Measurements from ENCODE around the gene BRME1.

The BRME1 gene

DNA sequence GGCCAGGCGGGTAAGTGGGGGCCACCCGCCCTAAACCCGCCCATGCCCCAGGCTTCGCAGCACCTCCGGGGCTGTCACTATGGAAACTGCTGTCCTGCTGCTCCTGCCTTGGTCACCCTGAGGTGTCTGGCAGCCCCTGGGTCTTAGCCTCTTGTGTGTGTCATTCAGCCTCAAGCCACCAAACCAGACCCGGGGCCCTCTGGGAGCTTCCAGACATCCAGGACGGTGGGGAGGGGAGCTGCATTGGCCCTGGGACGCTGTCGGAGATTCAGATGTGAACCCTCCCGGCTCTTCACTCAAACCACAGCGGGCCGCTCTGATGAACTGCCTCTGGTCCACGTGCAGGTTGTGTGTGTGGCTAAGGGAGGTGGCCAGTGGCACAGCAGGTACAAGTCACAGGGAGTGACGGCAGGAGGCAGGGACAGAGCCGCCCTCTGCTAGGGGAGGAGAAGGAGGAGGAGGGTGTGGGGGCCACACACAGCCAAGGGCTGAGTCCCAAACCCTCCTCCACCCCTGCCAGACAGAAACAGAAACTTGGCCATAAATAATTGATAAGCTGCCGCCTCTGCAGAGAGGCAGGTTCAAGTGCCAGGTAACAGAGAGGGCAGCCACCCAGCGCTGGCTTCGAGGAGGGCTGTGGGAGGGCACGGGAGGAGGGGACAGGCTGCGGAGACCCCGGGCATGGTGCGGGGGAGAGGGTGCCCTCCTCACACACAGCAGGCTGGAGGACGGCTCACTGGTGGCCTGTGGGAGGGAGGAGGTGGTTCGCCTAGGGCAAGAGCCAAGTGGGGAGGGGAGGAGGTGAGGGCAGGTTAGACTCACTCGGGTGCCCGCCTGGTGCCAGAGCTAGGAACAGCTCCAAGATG lies 21.0 kb downstream of the BRME1 start:
- H3K36me3 ChIP-seq (ENCODE audit: insufficient read depth, low read length), result no peaks in the 10 kb centered on the region
- H3K4me1 ChIP-seq (ENCODE audit: control insufficient read depth, insufficient read depth, low read length), result peaks cover 30% of the 10 kb centered on the region
- H3K9me3 ChIP-seq (replicated peaks; ENCODE audit: low read length), result no peaks in the 10 kb centered on the region
- H3K4me3 ChIP-seq (ENCODE audit: low read length), result no peak overlapping the region
- no peak overlapping the region for H3K9ac ChIP-seq (ENCODE audit: low read depth, low read length)
- no peak overlapping the region for H3K4me2 ChIP-seq (ENCODE audit: low read length)
- no peaks in the 10 kb centered on the region for H3K27me3 ChIP-seq (ENCODE audit: control insufficient read depth, insufficient read depth, low read length)

DNA sequence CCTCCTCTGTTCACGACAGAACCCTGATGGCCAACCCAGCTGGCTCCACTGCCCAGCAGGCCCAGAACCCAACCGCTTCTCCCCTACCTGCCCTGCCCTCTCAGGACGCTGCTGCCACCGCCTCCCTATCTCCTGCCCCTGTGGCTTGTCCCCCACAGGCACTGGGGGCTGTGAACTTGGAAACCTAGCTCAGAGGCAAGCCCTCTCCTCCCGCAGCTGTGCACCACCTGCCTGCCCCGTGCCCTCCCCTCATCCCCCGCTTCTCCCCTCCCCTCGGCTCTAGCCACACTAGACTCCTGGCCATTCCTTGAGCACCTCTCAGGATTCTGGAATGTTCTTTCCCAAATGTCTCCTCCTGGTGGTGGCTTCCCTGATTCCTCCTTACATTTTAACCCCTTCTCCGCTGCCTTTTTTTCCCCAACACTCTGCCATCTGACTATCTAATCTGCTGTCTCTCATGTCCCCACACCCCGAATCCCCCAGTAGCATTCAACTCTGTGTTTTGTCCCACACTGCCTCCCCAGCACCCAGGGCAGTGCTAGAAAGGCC lies 22.3 kb downstream of the BRME1 start:
- no peak overlapping the region for H3K9ac ChIP-seq (ENCODE audit: low read depth, low read length)
- H3K4me1 ChIP-seq (ENCODE audit: control insufficient read depth, insufficient read depth, low read length), result peaks cover 32% of the 10 kb centered on the region
- no peaks in the 10 kb centered on the region for H3K27me3 ChIP-seq (ENCODE audit: control insufficient read depth, insufficient read depth, low read length)
- H3K9me3 ChIP-seq (replicated peaks; ENCODE audit: low read length), result no peaks in the 10 kb centered on the region
- no peaks in the 10 kb centered on the region for H3K36me3 ChIP-seq (ENCODE audit: insufficient read depth, low read length)
- no peak overlapping the region for H3K4me3 ChIP-seq (ENCODE audit: low read length)
- H3K4me2 ChIP-seq (ENCODE audit: low read length), result no peak overlapping the region

DNA sequence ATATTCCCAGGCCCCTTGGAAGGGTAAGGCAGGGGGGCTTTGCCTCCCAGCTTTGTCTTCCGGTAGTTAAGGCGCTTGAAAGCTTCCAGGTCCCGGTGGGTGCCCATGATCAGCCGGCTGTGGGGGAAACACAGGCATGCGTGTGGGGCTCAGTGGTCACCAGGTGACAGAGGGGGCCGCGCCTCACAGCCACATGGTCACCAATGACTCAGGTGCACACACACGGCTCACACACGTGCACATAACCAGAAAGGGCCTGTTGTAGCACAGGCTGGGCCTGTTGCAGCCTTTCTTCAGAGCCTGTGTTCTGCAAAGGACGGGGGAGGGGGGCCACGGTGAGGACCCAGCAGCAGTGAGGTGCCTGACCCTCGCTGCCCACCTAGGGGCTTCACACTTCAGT lies 23.1 kb downstream of the BRME1 start:
- Histone ChIP-seq H3K27me3 (ENCODE audit: control insufficient read depth, insufficient read depth, low read length) (no peaks in the 10 kb centered on the region), H3K4me1 (ENCODE audit: control insufficient read depth, insufficient read depth, low read length) (peaks cover 32% of the 10 kb centered on the region), H3K9ac (ENCODE audit: low read depth, low read length) (no peak overlapping the region)

DNA sequence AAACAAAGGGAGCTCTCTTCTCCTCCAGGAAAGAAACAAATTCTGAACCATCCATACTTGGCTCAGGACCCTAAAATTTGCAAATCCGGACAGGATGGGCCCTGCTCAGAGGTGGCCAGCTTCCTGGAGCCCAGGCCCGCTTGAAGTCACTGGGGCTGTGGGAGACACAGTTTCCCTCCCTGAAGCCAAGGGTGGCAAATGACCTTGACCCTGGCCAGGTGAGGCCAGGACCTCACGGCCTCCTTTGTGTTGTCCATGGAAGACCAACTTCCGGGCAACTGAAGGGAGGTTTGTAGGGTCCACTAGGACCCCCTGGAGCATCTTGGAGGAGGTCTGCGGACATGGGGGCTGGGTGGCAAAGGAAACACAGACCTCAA lies 23.5 kb downstream of the BRME1 start:
- Histone ChIP-seq H3K27me3 (ENCODE audit: control insufficient read depth, insufficient read depth, low read length) (no peaks in the 10 kb centered on the region), H3K4me2 (ENCODE audit: low read length) (no peak overlapping the region), H3K36me3 (ENCODE audit: insufficient read depth, low read length) (no peaks in the 10 kb centered on the region), H3K9ac (ENCODE audit: low read depth, low read length) (no peak overlapping the region), H3K4me3 (ENCODE audit: low read length) (no peak overlapping the region), H3K4me1 (ENCODE audit: control insufficient read depth, insufficient read depth, low read length) (peaks cover 29% of the 10 kb centered on the region), H3K9me3 (replicated peaks; ENCODE audit: low read length) (no peaks in the 10 kb centered on the region)

More for the DNA sequence above, 23.1 kb downstream of the BRME1 start:
- H3K4me2 ChIP-seq (ENCODE audit: low read length), result no peak overlapping the region
- H3K9me3 ChIP-seq (replicated peaks; ENCODE audit: low read length), result no peaks in the 10 kb centered on the region
- no peak overlapping the region for H3K4me3 ChIP-seq (ENCODE audit: low read length)
- H3K36me3 ChIP-seq (ENCODE audit: insufficient read depth, low read length), result no peaks in the 10 kb centered on the region

DNA sequence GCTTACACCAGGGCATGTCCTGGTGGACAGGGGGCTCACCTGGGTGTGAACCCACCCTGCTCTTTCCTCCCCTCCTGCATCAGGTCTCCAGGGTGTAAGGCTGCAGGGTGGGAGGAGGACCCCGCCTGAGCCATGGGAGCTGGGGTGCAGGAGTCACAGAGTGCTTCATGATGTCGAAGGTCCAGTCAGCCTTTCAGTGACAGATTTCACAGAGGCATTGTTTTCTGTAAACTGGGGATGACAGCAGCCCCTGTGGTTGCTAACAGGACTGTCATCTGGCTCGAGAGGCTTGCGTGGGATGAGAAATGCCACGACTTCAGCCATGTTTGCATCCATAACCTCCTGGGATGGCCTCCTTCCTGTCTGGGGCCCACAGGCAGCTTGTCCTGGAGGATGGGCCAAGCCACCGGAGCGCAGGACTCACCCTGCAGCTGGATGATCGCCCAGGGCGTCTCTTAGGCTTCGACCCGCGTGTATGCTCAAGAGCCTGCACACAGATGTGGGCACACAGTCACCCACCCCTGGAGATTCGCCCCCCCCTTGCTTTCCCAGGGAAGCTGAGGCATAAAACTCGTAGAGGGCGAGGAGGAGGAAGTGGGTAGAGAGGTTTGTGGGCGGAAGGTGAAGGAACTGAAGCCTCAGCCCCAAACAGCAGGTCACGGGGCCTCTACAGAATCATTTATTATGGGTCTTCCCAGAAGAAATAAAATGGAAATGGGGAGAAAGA lies 24.1 kb downstream of the BRME1 start:
- Histone ChIP-seq H3K4me3 (ENCODE audit: low read length) (no peak overlapping the region), H3K9ac (ENCODE audit: low read depth, low read length) (peak overlapping the region; percentile 18), H3K4me2 (ENCODE audit: low read length) (peak overlapping the region; percentile 39), H3K9me3 (replicated peaks; ENCODE audit: low read length) (no peaks in the 10 kb centered on the region), H3K36me3 (ENCODE audit: insufficient read depth, low read length) (no peaks in the 10 kb centered on the region), H3K27me3 (ENCODE audit: control insufficient read depth, insufficient read depth, low read length) (no peaks in the 10 kb centered on the region), H3K4me1 (ENCODE audit: control insufficient read depth, insufficient read depth, low read length) (peaks cover 24% of the 10 kb centered on the region)

DNA sequence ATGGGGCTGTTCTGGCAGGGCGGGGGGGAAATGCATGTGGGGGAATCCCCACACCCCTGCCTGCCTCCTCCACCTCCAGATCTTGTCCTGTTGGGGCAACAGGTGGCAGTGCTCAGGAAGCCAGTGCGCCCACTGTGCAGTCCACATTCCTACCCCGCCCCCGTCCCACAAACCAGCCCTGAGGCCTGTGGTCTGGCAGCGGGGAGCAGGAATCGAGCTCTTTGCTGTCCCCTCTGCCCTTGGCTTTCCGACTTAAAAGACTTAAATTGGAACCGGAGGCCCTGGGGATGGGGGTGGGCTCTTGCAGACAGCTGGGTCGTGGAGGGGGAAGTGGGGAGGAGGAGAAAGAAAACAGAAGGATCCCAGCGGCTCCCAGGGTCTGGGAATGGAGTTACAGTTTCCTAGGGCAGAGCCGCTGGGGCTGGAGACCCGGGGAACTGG lies 24.6 kb downstream of the BRME1 start:
- Histone ChIP-seq H3K4me3 (ENCODE audit: low read length) (no peak overlapping the region), H3K9ac (ENCODE audit: low read depth, low read length) (peak overlapping the region; percentile 18), H3K4me1 (ENCODE audit: control insufficient read depth, insufficient read depth, low read length) (peaks cover 24% of the 10 kb centered on the region), H3K36me3 (ENCODE audit: insufficient read depth, low read length) (no peaks in the 10 kb centered on the region), H3K27me3 (ENCODE audit: control insufficient read depth, insufficient read depth, low read length) (no peaks in the 10 kb centered on the region), H3K4me2 (ENCODE audit: low read length) (peak overlapping the region; percentile 39), H3K9me3 (replicated peaks; ENCODE audit: low read length) (no peaks in the 10 kb centered on the region)

DNA sequence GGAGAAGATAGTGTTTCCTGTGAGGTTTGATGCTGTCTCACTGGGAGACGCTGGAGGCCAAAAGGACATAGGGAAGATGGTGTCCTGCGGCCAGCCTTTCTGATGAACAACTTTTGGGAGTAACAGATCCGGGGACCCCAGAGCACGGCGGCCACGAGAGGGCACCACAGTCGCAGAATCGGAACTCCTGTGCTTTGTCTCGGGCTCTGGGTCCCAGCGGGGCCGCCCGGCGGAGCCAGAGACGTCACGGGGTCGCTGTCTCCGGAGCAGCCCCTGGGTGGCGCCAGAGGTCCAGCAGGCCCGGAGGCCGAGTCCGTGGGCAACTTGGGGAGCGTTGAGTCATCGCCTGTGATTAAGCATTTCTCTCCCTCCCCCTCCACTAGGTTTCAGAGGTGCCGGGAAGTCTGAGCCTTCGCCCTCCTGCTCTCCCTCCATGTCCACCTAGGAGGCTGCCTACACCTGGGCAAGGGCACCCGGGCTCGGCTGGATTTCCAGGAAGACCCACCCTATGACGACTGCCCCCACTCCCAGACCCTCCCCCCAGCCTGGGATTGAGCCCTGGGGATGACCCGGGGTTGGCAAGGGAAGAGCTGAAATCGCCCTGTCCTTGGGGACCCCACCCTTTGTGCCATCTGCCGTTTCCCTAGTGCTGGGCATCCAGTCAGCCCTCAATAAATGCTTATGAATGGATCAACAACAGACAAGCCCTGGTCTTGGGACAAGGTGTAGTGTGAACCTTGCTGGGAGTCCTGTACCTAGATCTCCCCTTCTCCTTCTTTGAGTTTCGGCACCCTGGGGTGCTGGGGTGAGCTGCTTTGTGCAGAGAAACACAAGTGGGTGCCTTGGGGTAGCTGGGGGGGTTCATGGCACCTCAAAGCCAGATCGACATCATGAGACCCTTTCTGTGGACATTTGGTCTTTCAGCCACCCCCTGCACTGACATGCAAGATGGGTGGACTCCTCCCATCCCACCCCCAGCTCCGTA lies 25.6 kb downstream of the BRME1 start:
- Histone ChIP-seq H3K36me3 (ENCODE audit: insufficient read depth, low read length) (no peaks in the 10 kb centered on the region), H3K9me3 (replicated peaks; ENCODE audit: low read length) (no peaks in the 10 kb centered on the region), H3K4me3 (ENCODE audit: low read length) (peak overlapping the region; percentile 31), H3K4me2 (ENCODE audit: low read length) (peak overlapping the region; percentile 74), H3K4me1 (ENCODE audit: control insufficient read depth, insufficient read depth, low read length) (peaks cover 24% of the 10 kb centered on the region), H3K27me3 (ENCODE audit: control insufficient read depth, insufficient read depth, low read length) (no peaks in the 10 kb centered on the region), H3K9ac (ENCODE audit: low read depth, low read length) (peak overlapping the region; percentile 64)

DNA sequence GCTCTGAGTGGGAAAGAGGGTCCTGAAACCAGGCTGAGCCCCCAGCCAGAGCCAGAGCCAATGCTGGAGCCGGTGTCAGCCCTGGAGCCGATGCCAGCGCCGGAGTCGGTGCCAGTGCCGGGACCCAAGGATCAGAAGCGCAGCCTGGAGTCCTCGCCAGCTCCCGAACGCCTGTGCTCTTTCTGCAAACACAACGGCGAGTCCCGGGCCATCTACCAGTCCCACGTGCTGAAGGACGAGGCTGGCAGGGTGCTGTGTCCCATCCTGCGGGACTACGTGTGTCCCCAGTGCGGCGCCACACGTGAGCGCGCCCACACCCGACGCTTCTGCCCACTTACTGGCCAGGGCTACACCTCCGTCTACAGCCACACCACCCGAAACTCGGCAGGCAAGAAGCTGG lies 28.6 kb downstream of the BRME1 start:
- Histone ChIP-seq H3K36me3 (ENCODE audit: insufficient read depth, low read length) (no peaks in the 10 kb centered on the region), H3K9ac (ENCODE audit: low read depth, low read length) (no peak overlapping the region), H3K4me3 (ENCODE audit: low read length) (no peak overlapping the region)

DNA sequence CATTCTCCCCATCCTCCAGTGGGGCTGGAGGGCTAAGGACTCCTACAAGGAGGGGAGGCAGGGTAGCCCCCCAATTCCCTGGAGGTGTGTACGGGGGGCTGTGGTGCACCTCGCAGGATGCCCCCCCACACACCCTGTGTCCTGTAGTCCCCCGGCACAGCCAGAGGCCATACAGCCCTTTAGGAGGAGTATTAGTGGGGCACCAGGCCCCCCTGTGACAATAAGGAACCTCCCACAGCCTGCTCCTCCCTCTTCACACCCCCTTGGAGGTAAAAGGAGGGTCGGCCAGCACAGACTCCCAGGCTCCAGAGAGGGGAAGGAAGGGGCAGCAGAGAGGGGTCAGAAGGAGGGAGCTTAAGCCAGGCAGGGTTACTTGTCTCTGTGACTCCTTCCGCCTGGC lies 29.1 kb downstream of the BRME1 start, which contains the start of gene NANOS3:
Gene NANOS3, plus strand, starts transcription at position 301 of the 400 bp plus-strand sequence. CDS start 115 bp downstream, outside the sequence.
- Histone ChIP-seq H3K4me1 (ENCODE audit: control insufficient read depth, insufficient read depth, low read length) (peaks cover 18% of the 10 kb centered on the region), H3K4me2 (ENCODE audit: low read length) (no peak within 1 kb of the TSS), H3K36me3 (ENCODE audit: insufficient read depth, low read length) (no peaks in the 10 kb centered on the region), H3K27me3 (ENCODE audit: control insufficient read depth, insufficient read depth, low read length) (no peaks in the 10 kb centered on the region), H3K4me3 (ENCODE audit: low read length) (no peak within 1 kb of the TSS), H3K9ac (ENCODE audit: low read depth, low read length) (no peak within 1 kb of the TSS), H3K9me3 (replicated peaks; ENCODE audit: low read length) (no peaks in the 10 kb centered on the region)

More for the DNA sequence above, 28.6 kb downstream of the BRME1 start:
- Histone ChIP-seq H3K27me3 (ENCODE audit: control insufficient read depth, insufficient read depth, low read length) (no peaks in the 10 kb centered on the region), H3K4me1 (ENCODE audit: control insufficient read depth, insufficient read depth, low read length) (peaks cover 23% of the 10 kb centered on the region), H3K4me2 (ENCODE audit: low read length) (no peak overlapping the region), H3K9me3 (replicated peaks; ENCODE audit: low read length) (no peaks in the 10 kb centered on the region)

DNA sequence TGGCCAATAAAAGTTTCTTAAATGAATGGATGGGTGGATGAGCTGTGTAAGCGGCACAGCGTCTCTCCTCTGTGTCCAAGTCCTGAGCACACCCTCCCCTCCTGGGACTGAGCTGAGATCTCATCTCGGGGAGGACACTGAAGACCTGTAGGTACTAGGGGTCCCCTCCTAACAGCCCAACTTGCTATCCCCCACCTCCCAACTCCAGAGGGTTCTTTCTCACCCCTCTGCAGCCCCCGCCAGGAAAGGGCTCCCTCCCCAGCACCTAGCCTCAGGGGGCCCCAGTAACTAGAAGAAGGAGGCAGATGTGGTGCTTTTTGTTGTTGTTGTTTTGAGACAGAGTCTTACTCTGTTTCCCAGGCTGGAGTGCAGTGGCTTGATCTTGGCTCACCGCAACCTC lies 30.1 kb downstream of the BRME1 start:
- Histone ChIP-seq H3K9me3 (replicated peaks; ENCODE audit: low read length) (no peaks in the 10 kb centered on the region), H3K4me2 (ENCODE audit: low read length) (no peak overlapping the region), H3K4me3 (ENCODE audit: low read length) (no peak overlapping the region), H3K36me3 (ENCODE audit: insufficient read depth, low read length) (no peaks in the 10 kb centered on the region), H3K27me3 (ENCODE audit: control insufficient read depth, insufficient read depth, low read length) (no peaks in the 10 kb centered on the region), H3K4me1 (ENCODE audit: control insufficient read depth, insufficient read depth, low read length) (peaks cover 8% of the 10 kb centered on the region), H3K9ac (ENCODE audit: low read depth, low read length) (no peak overlapping the region)

Measured in skeletal muscle satellite cell (primary cell).